ENCODE measurements around the gene MMADHC.
"Not testable (repeated sequence)": the region's sequence is repeated elsewhere in the genome, so short reads cannot be mapped to it uniquely, and the experiment has no call there.

Gene MMADHC

GRCh38 chr2:149594411-149594810 lies 6.8 kb upstream of the MMADHC start:
- no peak for DNase-seq

GRCh38 chr2:149587950-149588487 lies 444 bp upstream of the MMADHC start:
- DNase-seq = no peak

- DNase-seq = no peak
Measured at GRCh38 chr2:149586898-149587219, 716 bp downstream of the MMADHC start.

GRCh38 chr2:149586063-149586462 lies 1.5 kb downstream of the MMADHC start:
- DNase-seq = no peak

GRCh38 chr2:149585166-149585885 lies 2.2 kb downstream of the MMADHC start:
- DNase-seq = no peak

GRCh38 chr2:149579972-149580882 lies 7.3 kb downstream of the MMADHC start:
- DNase-seq = no peak

GRCh38 chr2:149577269-149577668 lies 10.3 kb downstream of the MMADHC start:
- no peak for DNase-seq

GRCh38 chr2:149575752-149576151 lies 11.8 kb downstream of the MMADHC start:
- DNase-seq = no peak

- no peak for DNase-seq
Measured at GRCh38 chr2:149575277-149575676, 12.3 kb downstream of the MMADHC start.

GRCh38 chr2:149573760-149574159 lies 13.8 kb downstream of the MMADHC start:
- DNase-seq = no peak

GRCh38 chr2:149572102-149572953 lies 15.2 kb downstream of the MMADHC start:
- DNase-seq = no peak

GRCh38 chr2:149568138-149568537 lies 19.4 kb downstream of the MMADHC start:
- DNase-seq = no peak

- no peak for DNase-seq
Measured at GRCh38 chr2:149566652-149567051, 20.9 kb downstream of the MMADHC start.

GRCh38 chr2:149565625-149566024 lies 21.9 kb downstream of the MMADHC start:
- DNase-seq = not testable (repeated sequence)

- DNase-seq = no peak
Measured at GRCh38 chr2:149564983-149565382, 22.6 kb downstream of the MMADHC start.

GRCh38 chr2:149564097-149564496 lies 23.5 kb downstream of the MMADHC start:
- DNase-seq = no peak

GRCh38 chr2:149562324-149562723 lies 25.3 kb downstream of the MMADHC start:
- DNase-seq = no peak

GRCh38 chr2:149561309-149561926 lies 26.2 kb downstream of the MMADHC start:
- peak; percentile 23 to 29 for DNase-seq

GRCh38 chr2:149559341-149560068 lies 28.1 kb downstream of the MMADHC start:
- no peak for DNase-seq

GRCh38 chr2:149556452-149556851 lies 31.1 kb downstream of the MMADHC start:
- DNase-seq = no peak

- no peak for DNase-seq
Measured at GRCh38 chr2:149552830-149553229, 34.7 kb downstream of the MMADHC start.

GRCh38 chr2:149552226-149552625 lies 35.3 kb downstream of the MMADHC start:
- no peak for DNase-seq
